ENCODE measurements around the gene KCNG4. TPM values are rescaled to one million over a fixed set of nuclear protein-coding genes. Genes with fewer than 3 reads are reported as not detected.

Gene KCNG4
- total and polyA plus RNA-seq, 2 of the 8 experiments (the other 6 are each of a cell fraction or from before 2014, with no cell fraction given), result not detected

- TF ChIP-seq CREB1 (IDR thresholded peaks at IDR 0.05) (no peak), CBX8 (IDR thresholded peaks at IDR 0.05; ENCODE audit: borderline replicate concordance, low read depth, low read length) (no peak), POLR2A (IDR thresholded peaks at IDR 0.05; ENCODE audit: control extremely low read depth in 1 of 2, low read depth in 2 of 2, low read length in 2 of 2) (no peak)
Measured at GRCh38 chr16:84283314-84284153, 43.7 kb upstream of the KCNG4 start (continued).

Data from H1 (cell line).